RPMI7951 (cell line): ENCODE measurements around the gene MIPEP. TPM values are rescaled to one million over a fixed set of nuclear protein-coding genes. Genes with fewer than 3 reads are reported as not detected.
"Not testable (repeated sequence)": the region's sequence is repeated elsewhere in the genome, so short reads cannot be mapped to it uniquely, and the experiment has no call there.

Source experiments
- DNase-seq: peaks from one replicate; pipeline ENCODE4 v3.0.0-alpha.2; 2012; ENCODE audit warnings: low read depth
- total RNA-seq: library from RNA; depleted of rRNA; stranded (reverse); fragments of >200 nt; shearing (Covaris generic); gene quantifications from 2 replicates; pipeline ENCODE4 v1.2.3, GENCODE V29; 2014

Gene MIPEP
- total RNA-seq, 1 experiment from 2014 or later, result 14.1 TPM

- no peak for DNase-seq
These were observed 112.3 kb downstream of the MIPEP start for GRCh38 chr13:23776698-23777574.

DNA sequence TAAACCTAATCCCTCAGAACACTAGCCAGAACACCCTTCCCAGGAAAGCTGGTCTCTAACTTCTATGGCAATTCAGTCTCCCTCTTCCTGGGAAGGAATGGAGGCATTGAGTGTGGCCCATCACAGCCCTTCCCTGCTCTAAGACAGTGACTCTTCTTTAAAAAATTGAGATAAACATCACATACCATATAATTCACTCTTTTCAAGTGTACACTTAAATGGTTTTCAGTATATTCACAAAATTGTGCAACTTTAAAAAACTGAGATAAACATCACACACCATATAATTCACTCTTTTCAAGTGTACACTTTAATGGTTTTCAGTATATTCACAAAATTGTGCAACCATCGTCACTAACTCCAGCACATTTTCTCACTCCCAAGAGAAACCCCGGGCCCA, 116.5 kb downstream of the MIPEP start:
- no peak for DNase-seq

GRCh38 chr13:23771956-23772355, 117.2 kb downstream of the MIPEP start:
- no peak for DNase-seq

DNA sequence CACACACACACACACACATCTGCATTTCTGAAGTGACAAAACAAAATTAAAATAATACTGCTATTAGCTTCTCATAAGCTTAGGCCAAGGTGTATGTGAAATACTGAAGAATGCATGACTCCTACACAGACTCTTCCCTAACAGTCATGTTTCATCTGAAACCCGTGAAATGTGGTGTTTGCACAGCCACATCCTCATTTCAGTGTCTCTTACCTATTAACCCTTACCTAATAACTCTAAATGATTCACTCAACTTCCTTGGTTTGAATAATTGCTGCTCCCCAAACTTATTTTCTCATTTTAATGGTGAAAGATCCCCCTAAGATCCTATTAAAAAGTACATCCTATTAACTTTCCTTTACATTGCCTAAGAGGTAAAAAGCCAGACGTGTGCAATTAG, 117.6 kb downstream of the MIPEP start:
- no peak for DNase-seq

GRCh38 chr13:23770973-23771372, 118.2 kb downstream of the MIPEP start:
- no peak for DNase-seq

GRCh38 chr13:23770428-23770827, 118.8 kb downstream of the MIPEP start:
- DNase-seq, result no peak

GRCh38 chr13:23769401-23769800, 119.8 kb downstream of the MIPEP start:
- DNase-seq, result no peak

DNA sequence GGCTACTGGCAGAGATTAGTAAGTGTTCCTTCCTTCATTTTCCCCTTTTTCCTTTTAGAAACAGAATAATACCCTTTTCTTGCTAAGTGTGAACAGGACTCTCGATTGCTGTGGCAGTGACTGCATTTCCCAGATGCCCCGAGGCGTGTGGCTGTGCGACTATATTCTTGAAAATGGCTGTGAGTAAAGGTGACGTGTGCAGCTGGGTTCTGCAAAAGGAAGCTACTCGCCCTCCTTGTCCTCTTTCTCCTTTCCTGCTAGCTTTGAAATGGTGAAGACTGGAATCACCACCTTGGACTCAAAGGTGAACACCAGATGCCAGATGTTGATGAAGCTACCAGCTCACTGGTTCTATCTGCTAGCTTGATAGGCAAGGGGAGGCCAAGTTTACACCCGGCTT, 121.4 kb downstream of the MIPEP start:
- peak; percentile 74 for DNase-seq

DNA sequence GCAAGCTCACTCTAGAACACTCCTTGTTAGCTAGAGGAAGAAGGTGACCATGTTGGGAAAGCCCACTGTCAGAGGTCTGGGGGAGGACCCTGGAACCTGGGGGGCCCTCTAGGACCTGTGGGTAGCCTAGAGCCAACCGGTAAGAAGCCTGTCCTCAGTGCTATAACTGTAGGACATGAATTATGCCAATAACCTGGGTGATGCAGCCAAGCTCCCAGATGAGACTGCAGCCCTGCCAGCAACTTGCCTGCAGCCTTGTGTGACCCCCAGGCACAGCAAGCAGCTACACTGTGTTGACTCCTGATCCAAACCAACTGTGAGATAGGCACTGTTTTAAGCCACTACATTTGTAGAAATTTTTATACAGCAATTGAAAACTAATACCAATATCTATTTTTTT, 122.3 kb downstream of the MIPEP start:
- DNase-seq, result no peak

- no peak for DNase-seq
These were observed 122.9 kb downstream of the MIPEP start for GRCh38 chr13:23766283-23766682.

GRCh38 chr13:23765531-23765930, 123.7 kb downstream of the MIPEP start:
- no peak for DNase-seq

DNA sequence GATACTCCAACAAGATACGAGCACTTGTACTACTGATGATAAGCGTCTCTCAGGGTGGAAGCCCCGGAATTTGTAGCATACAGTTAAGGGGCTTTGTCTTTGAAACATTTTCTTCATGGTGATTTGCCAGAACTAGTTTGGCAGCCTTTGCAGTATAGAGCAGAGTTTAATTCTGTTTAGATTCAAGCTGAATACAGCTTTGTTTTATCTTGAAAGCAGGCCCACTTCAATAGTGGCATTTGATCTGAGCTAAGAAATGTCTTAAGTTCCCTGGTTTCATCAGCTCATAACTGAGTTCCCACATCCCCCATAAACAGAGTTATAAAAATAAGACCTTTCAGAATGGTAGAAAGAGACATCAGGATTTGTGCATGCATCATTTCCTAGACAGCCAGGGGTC, 125.9 kb downstream of the MIPEP start:
- no peak for DNase-seq

GRCh38 chr13:23761760-23762159, 127.4 kb downstream of the MIPEP start:
- DNase-seq, result not testable (repeated sequence)

DNA sequence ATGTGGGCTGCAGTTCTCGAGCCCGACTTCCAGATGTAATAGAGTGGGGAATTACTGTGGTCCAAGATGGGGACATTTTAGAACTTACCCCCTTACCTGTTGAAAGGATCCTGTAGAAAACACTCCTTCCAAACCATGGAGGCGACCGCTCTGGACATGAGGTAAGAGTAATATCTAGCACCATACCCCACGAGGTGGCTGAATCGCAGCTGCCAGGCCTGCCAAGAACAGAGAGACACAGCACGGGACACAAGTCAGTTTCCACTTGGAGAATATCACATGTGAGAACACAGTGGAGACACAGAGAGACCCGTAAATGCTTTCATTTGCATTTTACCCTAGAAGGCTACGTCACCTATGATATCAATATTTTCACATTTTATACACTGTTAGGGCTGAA, 129.2 kb downstream of the MIPEP start:
- DNase-seq, result no peak

DNA sequence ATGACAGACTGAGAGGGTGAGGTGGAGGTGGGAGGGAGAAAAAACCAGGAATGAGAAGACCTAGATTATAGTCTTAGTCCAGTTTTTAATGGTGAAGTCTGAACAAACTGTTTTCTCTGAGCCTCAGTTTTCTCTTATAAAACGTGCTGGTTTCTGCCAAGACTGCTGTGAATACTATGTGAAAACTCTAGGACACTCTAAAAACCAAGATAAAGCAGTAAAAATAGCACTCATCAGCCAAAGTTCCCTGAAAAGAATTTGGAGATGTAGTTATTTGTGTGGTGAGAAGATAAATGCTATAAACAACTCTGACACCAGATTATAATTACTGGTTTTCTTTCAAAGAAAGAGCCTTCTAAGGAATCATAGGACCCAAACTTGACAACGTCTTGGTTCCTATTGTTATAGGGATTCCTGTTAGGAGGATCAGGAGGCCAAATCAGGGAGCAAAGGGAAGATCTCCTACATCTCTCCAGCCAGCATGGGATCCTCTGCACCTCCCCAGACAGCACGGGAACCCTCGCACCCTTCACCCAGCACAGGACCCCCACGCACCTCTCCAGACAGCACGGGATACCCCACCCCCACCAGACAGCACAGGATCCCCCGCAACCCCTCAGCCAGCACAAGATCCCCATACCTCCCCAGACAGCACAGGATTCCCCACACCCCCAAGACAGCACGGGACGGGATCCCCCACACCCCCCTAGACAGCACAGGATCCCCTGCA, 130.2 kb downstream of the MIPEP start:
- DNase-seq, result no peak

DNA sequence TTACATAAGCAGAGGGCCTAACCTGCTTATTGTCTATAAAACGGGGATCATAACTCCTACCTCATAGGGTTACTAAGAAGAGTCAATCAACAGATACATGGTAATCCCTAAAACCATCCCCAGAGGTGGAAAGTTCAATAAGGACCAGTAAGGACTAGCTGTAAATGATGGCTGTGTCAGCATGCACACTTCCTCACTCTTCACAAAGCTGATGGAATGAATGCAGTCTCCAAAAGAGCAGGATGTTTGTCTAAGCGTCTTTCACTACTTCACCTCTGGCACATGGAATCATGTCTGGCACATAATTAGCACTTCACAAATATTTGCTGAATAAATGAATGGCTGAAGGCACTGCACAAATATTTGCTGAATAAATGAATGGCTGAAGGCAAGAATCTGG, 134.2 kb downstream of the MIPEP start:
- DNase-seq, result no peak

DNA sequence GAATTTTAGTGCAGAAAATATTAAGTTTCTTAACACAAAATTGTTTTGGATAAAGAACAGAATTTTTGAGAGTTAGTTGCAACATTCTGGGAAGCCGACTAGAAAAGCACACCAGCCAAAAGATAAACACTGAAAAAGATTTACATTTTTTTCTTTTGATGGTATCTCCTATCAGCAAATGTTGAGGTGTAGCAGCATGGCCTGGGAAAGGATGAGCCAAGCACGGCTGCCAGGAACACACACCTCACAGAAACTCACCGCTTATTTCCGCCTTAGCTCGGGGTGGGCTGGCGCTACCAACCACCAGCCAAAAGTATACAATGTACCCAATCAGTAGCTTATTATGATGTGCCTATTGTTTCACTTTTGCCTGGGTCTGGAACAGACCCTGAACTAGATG, 134.7 kb downstream of the MIPEP start:
- DNase-seq, result no peak

GRCh38 chr13:23753458-23753857, 135.7 kb downstream of the MIPEP start:
- peak; percentile 25 for DNase-seq

- DNase-seq, result no peak
These were observed 136.8 kb downstream of the MIPEP start for GRCh38 chr13:23752111-23753001.

GRCh38 chr13:23751195-23751594, 138.0 kb downstream of the MIPEP start:
- DNase-seq, result peak; percentile 9

DNA sequence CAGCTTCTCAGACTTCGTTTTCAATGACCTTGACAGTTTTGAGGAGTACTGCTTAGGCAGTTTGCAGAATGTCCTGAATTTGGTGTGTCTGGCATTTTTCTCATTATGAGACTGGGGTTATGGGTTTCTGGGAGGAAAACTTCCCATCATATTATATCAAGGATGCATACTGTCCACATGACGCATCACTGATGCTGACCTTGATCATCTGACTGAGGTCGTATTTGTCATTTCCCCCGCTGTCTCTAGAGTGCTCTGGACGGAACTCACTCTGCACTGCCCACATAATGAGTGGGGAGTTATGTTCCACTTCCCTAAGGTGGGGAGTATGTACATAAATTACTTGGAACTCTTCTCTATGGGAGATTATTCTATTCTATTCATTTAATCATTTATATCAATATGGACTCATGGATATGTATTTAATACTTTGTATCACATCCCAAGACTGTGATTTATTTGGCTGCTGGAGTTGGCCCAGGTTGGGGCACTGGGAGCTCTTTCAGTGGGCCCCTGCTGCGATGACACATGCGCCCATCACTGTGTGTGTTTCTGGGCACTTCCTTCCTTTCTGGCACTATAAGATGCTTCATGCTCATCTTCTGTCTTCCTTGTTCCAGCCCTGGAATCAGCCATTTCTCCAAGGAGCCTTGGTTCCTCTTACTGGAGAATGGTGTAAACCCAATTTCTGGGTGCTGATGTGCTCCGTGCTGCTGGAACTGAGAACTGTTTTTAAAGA, 138.6 kb downstream of the MIPEP start:
- peak; percentile 14 for DNase-seq
